OCI-LY7 (cell line): ENCODE results near the gene DDX20. TPM values are rescaled to one million over a fixed set of nuclear protein-coding genes. Genes with fewer than 3 reads are reported as not detected.

Experiments used
- BruUV-seq: library from RNA; stranded (reverse); fragments of 400-500 nt; replicated peaks from 2 replicates; lab custom pipeline; 2021; lab: Mats Ljungman, UMichigan
- CTCF ChIA-PET: fragments of 300-600 bp; sonication (Branson Sonifier 250); formaldehyde crosslinking; loops from one replicate; lab custom pipeline; 2022; ENCODE audit warnings: antibody characterized with exemption; ENCODE audit not compliant: unreplicated experiment; lab: Charles Lee
- POLR2A ChIA-PET: fragments of 300-600 bp; sonication (Branson Sonifier 250); formaldehyde crosslinking; loops from one replicate; lab custom pipeline; 2022; ENCODE audit warnings: antibody characterized with exemption; lab: Charles Lee
- DNase-seq: peaks from one replicate; pipeline ENCODE4 v3.0.0-alpha.2; 2015; ENCODE audit warnings: low spot score
- H2AFZ ChIP-seq: fragments of 200-600 bp; sonication (generic), shearing (Covaris generic); 2 replicates; pipeline ENCODE4 v1.6.1; 2014; ENCODE audit warnings: mild to moderate bottlenecking, antibody characterized with exemption, low read length, moderate library complexity
- H3K27ac ChIP-seq: fragments of 200-600 bp; sonication (generic); 2 replicates; pipeline ENCODE4 v1.5.1; 2014; ENCODE audit warnings: mixed run types, low read depth, mild to moderate bottlenecking, moderate library complexity, low read length, inconsistent platforms; ENCODE audit not compliant: poor library complexity, severe bottlenecking
- H3K36me3 ChIP-seq: fragments of 200-600 bp; sonication (generic); 2 replicates; pipeline ENCODE4 v1.6.1; 2014; ENCODE audit warnings: mild to moderate bottlenecking, antibody characterized with exemption, low read length, moderate library complexity, mixed read lengths; ENCODE audit not compliant: insufficient read depth
- H3K4me1 ChIP-seq: fragments of 200-600 bp; sonication (generic); 2 replicates; pipeline ENCODE4 v1.5.1; 2014; ENCODE audit warnings: mild to moderate bottlenecking, low read length; ENCODE audit not compliant: insufficient read depth, poor library complexity, severe bottlenecking
- H3K4me2 ChIP-seq: fragments of 200-600 bp; sonication (generic); 2 replicates; pipeline ENCODE4 v1.6.1; 2014; ENCODE audit warnings: mild to moderate bottlenecking, low read length
- H3K4me3 ChIP-seq: fragments of 200-600 bp; sonication (generic); 2 replicates; pipeline ENCODE4 v1.5.1; 2014; ENCODE audit warnings: mild to moderate bottlenecking, low read depth, low read length; ENCODE audit not compliant: poor library complexity, severe bottlenecking
- H3K79me2 ChIP-seq: fragments of 200-600 bp; sonication (generic); 2 replicates; pipeline ENCODE4 v1.6.1; 2016; ENCODE audit warnings: low read depth, mild to moderate bottlenecking, low read length, moderate library complexity, mixed read lengths; ENCODE audit not compliant: insufficient read depth
- H3K9me2 ChIP-seq: fragments of 200-600 bp; sonication (generic); 2 replicates; pipeline ENCODE4 v1.6.1; 2016; ENCODE audit warnings: mild to moderate bottlenecking, low read length, mixed read lengths; ENCODE audit not compliant: insufficient read depth
- H3K9me3 ChIP-seq: fragments of 200-600 bp; sonication (generic); 2 replicates; pipeline ENCODE4 v1.6.1; 2014; ENCODE audit warnings: mild to moderate bottlenecking, mixed run types, low read length, mixed read lengths
- H4K20me1 ChIP-seq: fragments of 200-600 bp; sonication (generic); 2 replicates; pipeline ENCODE4 v1.6.1; 2014; ENCODE audit warnings: mild to moderate bottlenecking, antibody characterized with exemption, low read length, moderate library complexity, mixed read lengths; ENCODE audit not compliant: insufficient read depth
- EZH2phosphoT487 ChIP-seq: fragments of 200-600 bp; sonication (generic); IDR thresholded peaks from 2 replicates; pipeline ENCODE4 v1.6.1; 2018; ENCODE audit warnings: low read depth, borderline replicate concordance, mild to moderate bottlenecking, mixed run types, antibody characterized with exemption, low read length, moderate library complexity, mixed read lengths
- intact Hi-C: fragments of 100-400 bp; cut with micrococcal nuclease; formaldehyde crosslinking; loops from one replicate; pipeline ENCODE4 v1.10.0; 2022; ENCODE audit not compliant: unreplicated experiment
- total RNA-seq, 2 experiments: library from RNA; depleted of rRNA in 1 of 2; stranded (reverse); fragments of >200 nt in 1 of 2; shearing (Covaris generic) in 1 of 2; gene quantifications; 2 replicates each; pipeline ENCODE4 v1.2.3, GENCODE V29; 2014 to 2022
- TF ChIP-seq, protein P1 (sequence below): fragments of 200-600 bp; sonication (generic); conservative IDR thresholded peaks from 2 replicates; pipeline ENCODE4 v1.5.1; 2014; ENCODE audit warnings: mild to moderate bottlenecking, antibody characterized with exemption, low read length, moderate library complexity, mixed read lengths

The DDX20 gene
- total RNA-seq, 2 experiments from 2014 or later = 30.0 to 32.9 TPM

DNA sequence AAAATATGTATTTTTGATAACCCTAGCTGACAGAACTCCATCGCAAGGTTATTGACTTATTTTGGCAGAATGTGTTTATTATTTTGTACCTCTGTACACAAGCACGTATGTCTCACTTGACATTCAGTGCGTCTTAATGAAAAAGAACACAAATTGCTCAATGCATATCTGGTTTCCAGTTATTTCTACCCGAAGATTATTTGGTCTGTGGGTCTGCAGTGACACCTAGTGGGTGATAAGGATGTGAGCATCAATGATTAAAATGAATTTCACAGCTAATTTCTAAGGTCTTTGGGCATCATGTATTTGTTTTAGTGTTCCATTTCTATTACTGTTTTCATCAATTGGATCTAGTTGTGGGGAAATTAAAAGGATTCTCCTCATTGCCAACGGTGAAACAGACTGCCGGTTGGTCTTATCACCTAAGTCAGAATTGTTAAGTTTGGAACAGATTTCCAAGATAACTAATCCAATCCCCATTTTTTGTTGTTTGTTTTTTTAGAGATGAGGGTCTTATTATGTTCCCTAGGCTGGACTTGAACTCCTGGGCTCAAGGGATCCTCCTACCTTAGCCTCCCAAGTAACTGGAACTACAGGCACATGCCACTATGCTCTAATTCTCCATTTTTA is 13.9 kb downstream of the DDX20 start:
- Histone ChIP-seq H3K79me2 (peaks cover 31% of the 10 kb centered on the region; the same call in 1 of the 2 replicates), H3K9me3 (no peaks in the 10 kb centered on the region), H4K20me1 (peaks cover 19% of the 10 kb centered on the region), H3K9me2 (no peaks in the 10 kb centered on the region), H3K27ac (no peak overlapping the region), H3K4me3 (no peak overlapping the region), H3K36me3 (peaks cover 65% of the 10 kb centered on the region), H3K4me1 (no peaks in the 10 kb centered on the region), H2AFZ (no peak overlapping the region), H3K4me2 (no peak overlapping the region)
- TF ChIP-seq, protein P1, sequence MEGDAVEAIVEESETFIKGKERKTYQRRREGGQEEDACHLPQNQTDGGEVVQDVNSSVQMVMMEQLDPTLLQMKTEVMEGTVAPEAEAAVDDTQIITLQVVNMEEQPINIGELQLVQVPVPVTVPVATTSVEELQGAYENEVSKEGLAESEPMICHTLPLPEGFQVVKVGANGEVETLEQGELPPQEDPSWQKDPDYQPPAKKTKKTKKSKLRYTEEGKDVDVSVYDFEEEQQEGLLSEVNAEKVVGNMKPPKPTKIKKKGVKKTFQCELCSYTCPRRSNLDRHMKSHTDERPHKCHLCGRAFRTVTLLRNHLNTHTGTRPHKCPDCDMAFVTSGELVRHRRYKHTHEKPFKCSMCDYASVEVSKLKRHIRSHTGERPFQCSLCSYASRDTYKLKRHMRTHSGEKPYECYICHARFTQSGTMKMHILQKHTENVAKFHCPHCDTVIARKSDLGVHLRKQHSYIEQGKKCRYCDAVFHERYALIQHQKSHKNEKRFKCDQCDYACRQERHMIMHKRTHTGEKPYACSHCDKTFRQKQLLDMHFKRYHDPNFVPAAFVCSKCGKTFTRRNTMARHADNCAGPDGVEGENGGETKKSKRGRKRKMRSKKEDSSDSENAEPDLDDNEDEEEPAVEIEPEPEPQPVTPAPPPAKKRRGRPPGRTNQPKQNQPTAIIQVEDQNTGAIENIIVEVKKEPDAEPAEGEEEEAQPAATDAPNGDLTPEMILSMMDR = peak; percentile 97
- no peak for TF ChIP-seq EZH2phosphoT487
- ChIA-PET CTCF (interaction anchor here (0.5 to 0.9 kb wide), 2 partner anchors 262 to 825 kb away, joined by 3 read pairs; no protein-coding TSS in a partner anchor), POLR2A (interaction anchor here (1.9 kb wide), 1 partner anchor 9 kb away, joined by 9 read pairs; no protein-coding TSS in a partner anchor)
- intact Hi-C loops = loop anchor here (1.0 to 2.0 kb wide), 2 partner anchors 53 to 288 kb away; no protein-coding TSS in a partner anchor
- BruUV-seq = TSS peak; percentile 2
- peak; percentile 80 for DNase-seq

GRCh38 chr1:111770916-111771315 is 15.2 kb downstream of the DDX20 start:
- Histone ChIP-seq H3K9me2 (no peaks in the 10 kb centered on the region), H3K4me2 (no peak overlapping the region), H3K36me3 (peaks cover 53% of the 10 kb centered on the region), H3K4me1 (no peaks in the 10 kb centered on the region), H4K20me1 (peaks cover 19% of the 10 kb centered on the region), H2AFZ (no peak overlapping the region), H3K4me3 (no peak overlapping the region), H3K27ac (no peak overlapping the region), H3K9me3 (no peaks in the 10 kb centered on the region), H3K79me2 (peaks cover 31% of the 10 kb centered on the region; the same call in 1 of the 2 replicates)
- ChIA-PET POLR2A (no interaction called here), CTCF (no interaction called here)
- no peak for DNase-seq
- TF ChIP-seq, protein P1 = no peak
- TF ChIP-seq EZH2phosphoT487 = no peak
- intact Hi-C loops = no loop called here
- no TSS peak for BruUV-seq

- Histone ChIP-seq H3K4me2 (no peak overlapping the region), H3K79me2 (no peaks in the 10 kb centered on the region; the same call in 1 of the 2 replicates), H3K27ac (no peak overlapping the region), H4K20me1 (no peaks in the 10 kb centered on the region), H3K36me3 (peaks cover 2% of the 10 kb centered on the region; the same call in 1 of the 2 replicates), H3K4me1 (no peaks in the 10 kb centered on the region), H2AFZ (no peak overlapping the region), H3K4me3 (no peak overlapping the region), H3K9me2 (no peaks in the 10 kb centered on the region), H3K9me3 (no peaks in the 10 kb centered on the region)
- BruUV-seq = no TSS peak
- intact Hi-C loops = no loop called here
- DNase-seq = no peak
- TF ChIP-seq EZH2phosphoT487 = no peak
- TF ChIP-seq, protein P1 = no peak
- CTCF ChIA-PET = no interaction called here
- POLR2A ChIA-PET = no interaction called here
These were observed 20.3 kb downstream of the DDX20 start for GRCh38 chr1:111775966-111776365.
